ENCODE results near the gene RPIA. TPM values are rescaled to one million over a fixed set of nuclear protein-coding genes. Genes with fewer than 3 reads are reported as not detected.

Gene RPIA
- total RNA-seq, 1 experiment from 2014 or later: 18.2 TPM

- Histone ChIP-seq H3K4me3 (ENCODE audit: low read depth in 2 of 2, low read length in 2 of 2) (no peak overlapping the region), H3K4me1 (ENCODE audit: control insufficient read depth, insufficient read depth, low read length) (no peaks in the 10 kb centered on the region), H3K27ac (ENCODE audit: low read length) (no peak overlapping the region), H3K9me3 (ENCODE audit: control insufficient read depth, insufficient read depth, low read depth, low read length) (no peaks in the 10 kb centered on the region), H3K27me3 (ENCODE audit: control insufficient read depth, insufficient read depth, low read length) (no peaks in the 10 kb centered on the region), H3K36me3 (ENCODE audit: control insufficient read depth, insufficient read depth, low read length) (no peaks in the 10 kb centered on the region)
- ATAC-seq (no peak), DNase-seq (ENCODE audit: low read depth, low spot score) (no peak)
- intact Hi-C loops (cut with micrococcal nuclease; ENCODE audit: unreplicated experiment) (no loop called here), in situ Hi-C loops (cut with HindIII; ENCODE audit: low pct_unique_long_range_greater_than_20kb, low sequenced_read_pairs) (no loop called here)
- BruUV-seq (replicated peaks): no TSS peak
- no peak for TF ChIP-seq TCF7L2 (IDR thresholded peaks at IDR 0.05; ENCODE audit: low read depth, low read length)
- POLR2A ChIA-PET: no interaction called here
- CTCF ChIA-PET: no interaction called here
Measured at GRCh38 chr2:88729061-88729745, 37.7 kb downstream of the RPIA start.

- in situ Hi-C loops (cut with HindIII; ENCODE audit: low pct_unique_long_range_greater_than_20kb, low sequenced_read_pairs): no loop called here
- ChIA-PET CTCF (no interaction called here), POLR2A (interaction anchor here (0.5 kb wide), 1 partner anchor 11 kb away, joined by 3 read pairs; no protein-coding TSS in a partner anchor)
- DNase-seq (ENCODE audit: low read depth, low spot score) (no peak), ATAC-seq (no peak)
- no peaks in the 10 kb centered on the region for H3K4me1 ChIP-seq (ENCODE audit: control insufficient read depth, insufficient read depth, low read length)
- H3K27me3 ChIP-seq (ENCODE audit: control insufficient read depth, insufficient read depth, low read length): no peaks in the 10 kb centered on the region
- intact Hi-C loops (cut with micrococcal nuclease; ENCODE audit: unreplicated experiment): no loop called here
- TF ChIP-seq REST (IDR thresholded peaks at IDR 0.05; ENCODE audit: insufficient read depth in 1 of 2, low read depth in 2 of 2, low read length in 1 of 2) (no peak), CTCF (IDR thresholded peaks at IDR 0.05) (no peak), SIN3A (IDR thresholded peaks at IDR 0.05; ENCODE audit: borderline replicate concordance, insufficient read depth, low read depth, low read length) (no peak), POLR2AphosphoS5 (IDR thresholded peaks at IDR 0.05; ENCODE audit: low read depth, low read length) (no peak), TCF7L2 (IDR thresholded peaks at IDR 0.05; ENCODE audit: low read depth, low read length) (no peak)
- no TSS peak for BruUV-seq (replicated peaks)
- H3K4me3 ChIP-seq (ENCODE audit: low read depth in 2 of 2, low read length in 2 of 2): no peak overlapping the region
- no peaks in the 10 kb centered on the region for H3K9me3 ChIP-seq (ENCODE audit: control insufficient read depth, insufficient read depth, low read depth, low read length)
- no peaks in the 10 kb centered on the region for H3K36me3 ChIP-seq (ENCODE audit: control insufficient read depth, insufficient read depth, low read length)
- H3K27ac ChIP-seq (ENCODE audit: low read length): no peak overlapping the region
Measured at GRCh38 chr2:88733155-88733902, 41.9 kb downstream of the RPIA start.

GRCh38 chr2:88735133-88735532 lies 43.7 kb downstream of the RPIA start:
- Histone ChIP-seq H3K36me3 (ENCODE audit: control insufficient read depth, insufficient read depth, low read length) (no peaks in the 10 kb centered on the region), H3K27me3 (ENCODE audit: control insufficient read depth, insufficient read depth, low read length) (no peaks in the 10 kb centered on the region), H3K27ac (ENCODE audit: low read length) (no peak overlapping the region), H3K4me3 (ENCODE audit: low read depth in 2 of 2, low read length in 2 of 2) (no peak overlapping the region), H3K9me3 (ENCODE audit: control insufficient read depth, insufficient read depth, low read depth, low read length) (no peaks in the 10 kb centered on the region), H3K4me1 (ENCODE audit: control insufficient read depth, insufficient read depth, low read length) (no peaks in the 10 kb centered on the region)
- ChIA-PET POLR2A (no interaction called here), CTCF (no interaction called here)
- intact Hi-C loops (cut with micrococcal nuclease; ENCODE audit: unreplicated experiment) (no loop called here), in situ Hi-C loops (cut with HindIII; ENCODE audit: low pct_unique_long_range_greater_than_20kb, low sequenced_read_pairs) (no loop called here)
- ATAC-seq (no peak), DNase-seq (ENCODE audit: low read depth, low spot score) (no peak)
- no peak for TF ChIP-seq SIN3A (IDR thresholded peaks at IDR 0.05; ENCODE audit: borderline replicate concordance, insufficient read depth, low read depth, low read length)
- no peak for TF ChIP-seq REST (IDR thresholded peaks at IDR 0.05; ENCODE audit: insufficient read depth in 1 of 2, low read depth in 2 of 2, low read length in 1 of 2)
- TF ChIP-seq TCF7L2 (IDR thresholded peaks at IDR 0.05; ENCODE audit: low read depth, low read length): no peak
- TF ChIP-seq CTCF (IDR thresholded peaks at IDR 0.05): no peak
- TF ChIP-seq POLR2AphosphoS5 (IDR thresholded peaks at IDR 0.05; ENCODE audit: low read depth, low read length): no peak
- BruUV-seq (replicated peaks): no TSS peak

All from Panc1 (cell line).